Ramos (cell line): ENCODE measurements around the gene CBX4.

ENCODE experiments used
- in situ Hi-C: fragments of 300-500 bp; cut with MboI; formaldehyde crosslinking; loops from one replicate; pipeline ENCODE4 v1.14.3; 2022; ENCODE audit warnings: low sequenced_read_pairs; ENCODE audit not compliant: unreplicated experiment

The CBX4 gene

DNA sequence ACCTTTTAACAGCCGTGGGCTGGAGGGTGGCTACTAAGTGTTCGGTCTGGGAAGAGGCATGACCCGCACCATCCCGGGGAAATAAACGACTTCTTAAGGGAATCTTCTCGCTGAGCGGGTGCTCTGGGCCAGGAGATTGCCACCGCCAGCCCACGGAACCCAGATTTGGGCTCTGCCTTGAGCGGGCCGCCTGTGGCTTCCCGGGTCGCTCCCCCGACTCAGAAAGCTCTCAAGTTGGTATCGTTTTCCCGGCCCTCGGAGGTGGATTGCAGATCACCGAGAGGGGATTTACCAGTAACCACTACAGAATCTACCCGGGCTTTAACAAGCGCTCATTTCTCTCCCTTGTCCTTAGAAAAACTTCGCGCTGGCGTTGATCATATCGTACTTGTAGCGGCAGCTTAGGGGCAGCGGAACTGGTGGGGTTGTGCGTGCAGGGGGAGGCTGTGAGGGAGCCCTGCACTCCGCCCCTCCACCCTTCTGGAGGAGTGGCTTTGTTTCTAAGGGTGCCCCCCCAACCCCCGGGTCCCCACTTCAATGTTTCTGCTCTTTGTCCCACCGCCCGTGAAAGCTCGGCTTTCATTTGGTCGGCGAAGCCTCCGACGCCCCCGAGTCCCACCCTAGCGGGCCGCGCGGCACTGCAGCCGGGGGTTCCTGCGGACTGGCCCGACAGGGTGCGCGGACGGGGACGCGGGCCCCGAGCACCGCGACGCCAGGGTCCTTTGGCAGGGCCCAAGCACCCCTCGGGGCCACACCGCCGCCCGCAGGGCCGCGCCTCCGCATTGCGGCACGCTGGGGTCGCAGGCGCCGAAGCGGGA, 3.6 kb upstream of the CBX4 start:
- in situ Hi-C loops: no loop called here

GRCh38 chr17:79842136-79842655, 3.0 kb upstream of the CBX4 start:
- in situ Hi-C loops: no loop called here

DNA sequence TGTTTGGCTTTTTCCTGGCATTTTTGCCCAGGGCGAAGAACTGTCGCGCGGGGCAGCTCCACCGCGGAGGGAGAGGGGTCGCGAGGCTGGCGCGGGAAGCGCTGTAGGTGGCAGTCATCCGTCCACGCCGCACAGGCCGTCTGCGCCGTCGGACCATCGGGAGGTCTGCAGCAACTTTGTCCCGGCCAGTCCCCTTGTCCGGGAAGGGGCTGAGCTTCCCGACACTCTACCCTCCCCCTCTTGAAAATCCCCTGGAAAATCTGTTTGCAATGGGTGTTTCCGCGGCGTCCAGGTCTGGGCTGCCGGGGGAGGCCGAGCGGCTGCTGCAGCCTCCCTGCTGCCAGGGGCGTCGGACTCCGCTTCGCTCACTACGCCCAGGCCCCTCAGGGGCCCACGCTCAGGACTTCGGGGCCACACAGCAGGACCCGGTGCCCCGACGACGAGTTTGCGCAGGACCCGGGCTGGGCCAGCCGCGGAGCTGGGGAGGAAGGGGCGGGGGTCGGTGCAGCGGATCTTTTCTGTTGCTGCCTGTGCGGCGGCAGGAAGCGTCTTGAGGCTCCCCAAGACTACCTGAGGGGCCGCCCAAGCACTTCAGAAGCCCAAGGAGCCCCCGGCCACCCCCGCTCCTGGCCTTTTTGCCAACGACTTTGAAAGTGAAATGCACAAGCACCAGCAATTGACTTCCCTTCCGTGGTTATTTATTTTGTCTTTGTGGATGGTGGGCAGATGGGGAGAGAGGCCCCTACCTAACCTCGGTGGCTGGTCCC, 2.3 kb upstream of the CBX4 start:
- in situ Hi-C loops: no loop called here

DNA sequence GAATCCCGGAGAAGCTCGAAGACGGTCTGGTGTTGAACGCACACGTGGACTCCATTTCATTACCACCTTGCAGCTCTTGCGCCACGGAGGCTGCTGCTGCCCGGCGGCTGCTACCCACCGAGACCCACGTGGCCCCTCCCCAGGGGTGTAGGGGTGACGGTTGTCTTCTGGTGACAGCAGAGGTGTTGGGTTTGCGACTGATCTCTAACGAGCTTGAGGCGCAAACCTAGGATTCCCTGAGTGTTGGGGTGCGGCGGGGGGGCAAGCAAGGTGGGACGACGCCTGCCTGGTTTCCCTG, 1.7 kb upstream of the CBX4 start:
- in situ Hi-C loops: no loop called here

DNA sequence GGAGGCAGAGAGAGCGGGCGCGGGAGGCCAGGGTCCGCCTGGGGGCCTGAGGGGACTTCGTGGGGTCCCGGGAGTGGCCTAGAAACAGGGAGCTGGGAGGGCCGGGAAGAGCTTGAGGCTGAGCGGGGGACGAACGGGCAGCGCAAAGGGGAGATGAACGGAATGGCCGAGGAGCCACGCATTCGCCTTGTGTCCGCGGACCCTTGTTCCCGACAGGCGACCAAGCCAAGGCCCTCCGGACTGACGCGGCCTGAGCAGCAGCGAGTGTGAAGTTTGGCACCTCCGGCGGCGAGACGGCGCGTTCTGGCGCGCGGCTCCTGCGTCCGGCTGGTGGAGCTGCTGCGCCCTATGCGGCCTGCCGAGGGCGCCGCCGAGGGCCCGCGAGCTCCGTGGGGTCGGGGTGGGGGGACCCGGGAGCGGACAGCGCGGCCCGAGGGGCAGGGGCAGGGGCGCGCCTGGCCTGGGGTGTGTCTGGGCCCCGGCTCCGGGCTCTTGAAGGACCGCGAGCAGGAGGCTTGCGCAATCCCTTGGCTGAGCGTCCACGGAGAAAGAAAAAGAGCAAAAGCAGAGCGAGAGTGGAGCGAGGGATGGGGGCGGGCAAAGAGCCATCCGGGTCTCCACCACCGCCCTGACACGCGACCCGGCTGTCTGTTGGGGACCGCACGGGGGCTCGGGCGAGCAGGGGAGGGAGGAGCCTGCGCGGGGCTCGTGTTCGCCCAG, 1.2 kb upstream of the CBX4 start:
- in situ Hi-C loops: no loop called here

DNA sequence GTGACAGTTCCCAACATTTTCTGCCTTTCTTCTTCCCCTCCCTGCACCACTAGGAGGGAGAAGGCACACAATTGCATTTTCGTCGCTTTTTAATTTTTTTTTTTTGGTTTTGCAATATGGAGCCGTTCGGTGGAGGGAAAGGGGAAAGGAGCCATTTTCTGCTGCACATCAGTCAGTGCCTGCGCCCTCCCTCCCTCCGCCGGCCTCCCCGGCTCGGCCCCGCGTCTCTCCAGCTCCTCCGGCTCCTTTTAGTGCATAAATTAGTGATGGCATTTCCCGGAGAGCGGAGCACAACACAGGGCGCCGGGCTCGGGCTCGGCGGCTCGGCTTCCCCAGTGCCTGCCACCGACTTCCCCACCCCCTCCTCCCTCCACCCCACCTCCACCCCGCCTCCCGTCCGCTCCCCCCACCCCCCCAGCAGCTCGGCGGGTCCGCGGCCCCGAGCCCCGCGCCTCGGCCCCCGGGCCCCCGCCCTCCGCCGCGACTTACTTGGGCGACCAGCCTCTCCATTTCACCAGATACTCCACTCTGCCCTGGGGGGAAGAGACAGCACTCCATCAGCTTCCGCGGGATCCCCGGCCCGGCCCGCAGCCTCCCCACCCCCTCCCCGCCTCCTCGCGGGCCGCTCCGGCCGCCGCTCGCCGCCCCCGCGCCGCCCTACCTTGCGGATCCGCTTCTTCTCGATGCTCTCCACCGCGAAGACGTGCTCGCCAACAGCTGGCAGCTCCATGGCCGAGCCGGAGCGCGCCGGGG, 542 bp downstream of the CBX4 start:
- in situ Hi-C loops: no loop called here

DNA sequence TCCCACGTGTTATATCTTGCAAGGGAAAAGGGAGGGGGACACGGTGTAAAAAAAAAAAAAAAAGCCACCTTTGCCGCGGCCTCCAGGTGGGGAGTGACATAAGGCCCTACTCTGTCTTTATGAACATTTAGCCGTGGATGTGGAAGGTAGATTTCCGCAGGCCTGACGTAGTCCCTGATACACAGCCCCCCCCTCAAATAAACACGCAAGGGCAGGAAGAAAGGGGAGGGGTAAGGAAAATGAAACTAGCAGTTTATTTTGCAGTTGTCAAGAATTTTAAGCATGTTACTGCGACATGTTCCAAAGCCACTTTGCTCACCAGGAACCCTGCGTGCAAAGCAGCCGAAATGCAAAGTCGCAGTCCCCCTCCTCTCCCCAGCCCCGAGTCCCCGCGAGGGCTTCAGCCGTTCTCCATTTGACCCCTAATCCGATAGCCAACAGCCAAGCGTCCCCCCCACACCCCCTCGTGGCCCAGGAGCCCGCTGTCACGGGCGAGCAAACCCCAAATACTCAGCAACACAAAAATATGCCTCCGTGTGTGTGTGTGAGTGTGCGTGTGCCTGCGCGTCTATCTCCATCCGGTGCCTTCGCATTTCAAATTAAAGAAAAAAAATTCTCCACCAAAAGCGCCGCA, 1.2 kb downstream of the CBX4 start:
- in situ Hi-C loops: no loop called here

DNA sequence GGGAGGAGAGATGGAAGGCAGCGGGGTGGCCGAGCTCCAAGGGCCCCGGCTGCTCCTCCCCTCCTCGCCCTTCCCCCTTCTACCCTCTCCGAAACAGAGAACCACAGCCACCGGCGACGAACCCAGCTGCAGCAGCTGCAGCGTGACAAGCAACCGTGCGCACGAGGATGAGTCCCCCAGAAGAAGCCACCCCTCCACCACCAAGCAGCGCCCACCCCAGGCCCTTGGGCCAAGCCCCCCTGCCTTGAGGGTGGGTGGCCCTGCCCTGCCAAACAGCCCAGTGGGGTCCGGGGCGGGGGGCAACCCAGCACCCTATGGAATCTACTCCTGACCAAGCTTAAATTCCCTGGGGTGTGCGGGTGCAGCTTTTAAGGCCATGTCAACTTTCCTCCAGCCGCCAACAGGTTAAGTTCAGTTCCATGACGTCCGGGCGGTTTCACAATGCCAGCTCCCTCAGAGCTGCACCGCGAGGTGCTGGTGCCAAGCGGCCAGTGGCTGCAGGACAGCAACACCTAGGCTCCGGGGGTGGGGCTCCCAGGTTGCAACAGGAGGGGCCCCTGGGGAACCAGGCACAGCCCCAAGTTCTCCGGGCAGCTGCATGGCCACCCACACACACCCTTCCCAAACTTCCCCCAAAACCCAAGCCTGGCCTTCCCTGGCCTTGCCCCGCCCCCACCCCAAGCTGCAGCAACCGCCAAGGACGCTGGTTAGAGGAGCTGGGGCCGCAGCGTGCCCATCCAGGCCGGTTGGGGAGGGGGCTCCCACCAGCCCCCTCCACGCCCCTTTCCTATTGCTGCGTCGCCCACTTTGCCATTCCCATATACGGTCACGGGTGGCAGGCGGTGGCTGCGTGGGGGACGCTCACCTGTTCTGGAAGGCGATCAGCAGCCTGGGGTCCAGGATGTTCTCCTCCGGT, 2.0 kb downstream of the CBX4 start:
- in situ Hi-C loops: no loop called here

DNA sequence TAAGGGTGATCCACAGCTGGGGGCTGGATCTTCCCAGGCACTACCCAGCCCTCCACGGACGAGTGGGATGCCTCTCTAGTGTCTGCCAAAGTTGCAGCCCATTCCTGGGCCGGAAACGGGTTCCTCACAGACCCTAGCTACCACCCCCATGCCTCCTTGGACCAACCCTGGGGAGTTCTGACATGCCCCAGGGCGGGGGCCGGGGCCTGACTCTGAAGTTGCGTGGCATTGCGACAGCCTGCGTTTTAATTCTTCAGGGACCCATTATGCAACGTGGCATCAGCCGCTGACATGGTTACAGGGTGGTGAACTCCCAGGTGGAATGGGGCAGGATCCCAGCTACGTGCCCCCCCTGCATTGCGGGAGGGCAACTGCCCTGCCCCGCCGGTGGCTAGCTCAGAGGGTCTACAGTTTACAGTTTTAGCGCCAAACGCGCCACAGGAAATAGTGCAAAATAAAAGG, 2.7 kb downstream of the CBX4 start:
- in situ Hi-C loops: no loop called here

DNA sequence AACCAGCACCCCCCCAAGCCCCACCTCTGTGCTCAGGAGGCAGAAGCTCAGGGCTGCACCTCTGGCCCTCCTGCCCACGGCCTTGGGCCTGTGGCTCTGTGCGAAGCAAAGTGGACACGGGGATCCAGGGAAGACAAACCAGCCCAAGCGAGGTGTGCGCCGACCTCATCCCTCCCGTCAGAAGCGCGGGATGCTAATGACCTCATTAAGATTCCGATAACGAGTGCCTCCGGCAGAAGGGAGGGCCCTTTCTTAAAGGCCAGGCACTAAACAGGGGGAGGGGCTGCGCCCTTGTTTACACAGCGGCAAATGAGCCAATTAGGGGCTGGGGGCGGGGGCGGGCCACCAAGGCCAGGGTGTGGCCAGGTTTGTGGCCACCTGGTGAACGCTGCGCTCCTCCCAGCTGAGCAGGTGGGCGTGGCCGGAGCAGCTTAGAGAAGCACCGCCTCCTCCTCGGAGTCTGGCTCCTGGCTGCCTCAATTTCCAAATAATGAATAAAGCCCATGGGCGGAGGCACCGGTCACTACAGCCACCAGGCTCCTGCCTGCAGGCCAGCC, 3.2 kb downstream of the CBX4 start:
- in situ Hi-C loops: no loop called here

DNA sequence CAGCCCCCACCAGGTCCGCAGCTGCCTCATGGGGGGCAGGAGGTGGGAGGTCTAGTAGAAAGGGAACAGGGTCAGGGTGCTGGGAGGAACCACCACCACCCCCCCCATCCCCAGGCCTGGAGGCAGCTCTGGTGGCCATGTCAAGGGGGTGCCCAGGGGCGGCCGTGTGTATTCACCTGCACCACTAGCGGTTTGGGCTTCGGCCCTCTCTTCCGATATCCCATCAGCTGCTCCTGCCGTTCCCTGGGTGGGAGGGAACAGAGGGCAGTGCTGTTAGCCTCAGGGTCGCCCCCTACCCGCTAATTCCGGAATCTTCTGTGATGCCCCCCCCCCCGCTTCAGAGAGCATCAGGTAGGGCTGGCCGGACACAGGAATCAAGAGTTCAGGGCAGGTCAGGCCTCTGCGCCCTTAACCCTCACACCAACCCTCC, 3.8 kb downstream of the CBX4 start:
- in situ Hi-C loops: no loop called here

- in situ Hi-C loops: no loop called here
Measured at GRCh38 chr17:79834565-79835469, 4.4 kb downstream of the CBX4 start.

- in situ Hi-C loops: no loop called here
Measured at GRCh38 chr17:79833744-79834564, 5.3 kb downstream of the CBX4 start.

GRCh38 chr17:79833110-79833450, 6.2 kb downstream of the CBX4 start:
- in situ Hi-C loops: no loop called here

- in situ Hi-C loops: no loop called here
Measured at GRCh38 chr17:79832218-79833109, 6.8 kb downstream of the CBX4 start.
